H1 (cell line): ENCODE data around the gene STK11. TPM values are rescaled to one million over a fixed set of nuclear protein-coding genes. Genes with fewer than 3 reads are reported as not detected.

ENCODE experiments used
- RXRA ChIP-seq: IDR thresholded peaks from 2 replicates; pipeline ENCODE4 v1.6.1; 2011; ENCODE audit warnings: low read depth, mild to moderate bottlenecking, low read length, moderate library complexity; ENCODE audit not compliant: insufficient read depth
- polyA plus RNA-seq, 7 experiments: library from polyadenylated mRNA; depleted of rRNA in 3 of 7; stranded (reverse) in 5 of 7; unstranded in 2 of 7; fragments of >200 nt in 5 of 7; fragments of 200-250 nt in 2 of 7; gene quantifications; 1 replicate in 5 of 7; 2 replicates in 1 of 7; 4 replicates in 1 of 7; pipeline versions ENCODE4 v1.2.1 to v1.2.3, GENCODE V29; 2011 to 2013; ENCODE audit warnings: missing spikeins in 2 of 7, mixed read lengths in 2 of 7
- total RNA-seq: library from RNA; stranded (reverse); fragmentation: NEBNext Ultra II Directional; extraction: Animal tissue kit (Norgen Biotek cat#: 25700); gene quantifications from 2 replicates; pipeline ENCODE4 v1.2.1, GENCODE V29; 2021

STK11 gene
- total and polyA plus RNA-seq, 2 of the 8 experiments (the other 6 are each of a cell fraction or from before 2014, with no cell fraction given) = 45.3 to 70.7 TPM

- TF ChIP-seq RXRA = no peak
Measured at GRCh38 chr19:1244693-1245451, 39.3 kb downstream of the STK11 start (continued).
